Measurements from ENCODE around the gene NCEH1. TPM values are rescaled to one million over a fixed set of nuclear protein-coding genes. Genes with fewer than 3 reads are reported as not detected.
"Not testable (repeated sequence)": the region's sequence is repeated elsewhere in the genome, so short reads cannot be mapped to it uniquely, and the experiment has no call there.

NCEH1 gene
- total and polyA plus RNA-seq, 3 experiments from 2014 or later, result 3.5 to 12.9 (median 9.1) TPM

DNA sequence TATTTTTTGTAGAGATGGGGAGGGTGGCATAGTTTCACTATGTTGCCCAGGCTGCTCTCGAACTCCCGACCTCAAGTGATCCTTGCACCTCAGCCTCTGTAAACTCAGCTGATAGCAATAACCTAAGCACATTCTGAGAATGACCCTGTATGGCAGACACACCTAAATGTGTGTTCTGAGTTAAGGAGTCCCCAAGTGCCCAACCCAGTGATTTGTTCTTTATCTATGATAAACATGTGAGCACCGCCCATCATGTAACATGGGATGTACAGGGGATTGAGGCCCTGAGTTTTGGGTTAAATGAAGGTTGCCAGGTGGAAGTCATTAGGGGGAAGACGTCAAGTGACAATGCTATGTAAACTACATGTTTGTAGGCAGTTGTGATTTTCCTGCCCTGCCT is 5.7 kb downstream of the NCEH1 start:
- H3K4me3 Mint-ChIP-seq, result no peak overlapping the region
- no peaks in the 10 kb centered on the region for H3K9me3 Mint-ChIP-seq
- DNase-seq, result no peak
- H3K27me3 ChIP-seq (ENCODE audit: insufficient read depth, low read length, poor library complexity, severe bottlenecking), result no peaks in the 10 kb centered on the region
- H3K4me1 ChIP-seq (ENCODE audit: insufficient read depth, low read length), result peaks cover 12% of the 10 kb centered on the region
- H3K27me3 Mint-ChIP-seq, result peaks cover 0 to 4% of the 10 kb centered on the region in 2 donors
- ChIA-PET CTCF (no interaction called here), POLR2A (no interaction called here)
- H3K4me1 Mint-ChIP-seq, result peaks cover 17 to 39% (median 25%) of the 10 kb centered on the region in 3 donors
- H3K27ac ChIP-seq (ENCODE audit: low read depth, low read length), result no peak overlapping the region
- H3K4me3 ChIP-seq (ENCODE audit: low read length), result no peak overlapping the region
- no peak overlapping the region for H3K27ac Mint-ChIP-seq
- no peaks in the 10 kb centered on the region for H3K9me3 ChIP-seq (ENCODE audit: low read length)
- peaks cover 0 to 5% (median under 1%) of the 10 kb centered on the region in 3 donors for H3K36me3 Mint-ChIP-seq
- no peaks in the 10 kb centered on the region for H3K36me3 ChIP-seq (ENCODE audit: insufficient read depth, low read length)

DNA sequence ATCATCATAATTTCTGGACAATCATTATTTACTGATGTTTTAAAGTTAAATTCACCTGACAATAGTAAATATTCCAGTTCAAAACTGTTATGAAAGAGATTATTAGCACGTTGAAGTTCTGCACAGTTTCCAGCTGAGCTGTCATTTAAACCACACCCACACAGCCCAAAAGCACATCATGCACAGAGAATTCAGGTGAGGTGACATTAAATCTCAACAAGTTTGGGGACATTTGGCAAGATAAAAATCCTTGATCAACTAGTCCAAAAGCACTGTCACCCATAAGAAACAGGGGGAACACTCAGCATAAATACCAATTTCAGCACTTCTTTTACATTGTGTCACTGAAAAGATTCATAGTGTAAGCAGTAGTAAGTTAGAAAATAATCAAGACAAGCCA is 6.9 kb downstream of the NCEH1 start:
- H3K36me3 ChIP-seq (ENCODE audit: insufficient read depth, low read length), result no peaks in the 10 kb centered on the region
- H3K9me3 ChIP-seq (ENCODE audit: low read length), result no peaks in the 10 kb centered on the region
- CTCF ChIA-PET, result no interaction called here
- no peaks in the 10 kb centered on the region for H3K27me3 ChIP-seq (ENCODE audit: insufficient read depth, low read length, poor library complexity, severe bottlenecking)
- Mint-ChIP-seq H3K27ac (no peak overlapping the region), H3K4me1 (peaks cover 5 to 27% (median 13%) of the 10 kb centered on the region in 3 donors), H3K27me3 (no peaks in the 10 kb centered on the region), H3K36me3 (peaks cover 0 to 6% (median 0%) of the 10 kb centered on the region in 3 donors), H3K9me3 (no peaks in the 10 kb centered on the region), H3K4me3 (no peak overlapping the region)
- no peak overlapping the region for H3K27ac ChIP-seq (ENCODE audit: low read depth, low read length)
- POLR2A ChIA-PET, result interaction anchor here (0.7 kb wide), 1 partner anchor 17 kb away, joined by 7 read pairs; no protein-coding TSS in a partner anchor
- no peak overlapping the region for H3K4me3 ChIP-seq (ENCODE audit: low read length)
- H3K4me1 ChIP-seq (ENCODE audit: insufficient read depth, low read length), result peaks cover under 1% of the 10 kb centered on the region
- DNase-seq, result no peak

DNA sequence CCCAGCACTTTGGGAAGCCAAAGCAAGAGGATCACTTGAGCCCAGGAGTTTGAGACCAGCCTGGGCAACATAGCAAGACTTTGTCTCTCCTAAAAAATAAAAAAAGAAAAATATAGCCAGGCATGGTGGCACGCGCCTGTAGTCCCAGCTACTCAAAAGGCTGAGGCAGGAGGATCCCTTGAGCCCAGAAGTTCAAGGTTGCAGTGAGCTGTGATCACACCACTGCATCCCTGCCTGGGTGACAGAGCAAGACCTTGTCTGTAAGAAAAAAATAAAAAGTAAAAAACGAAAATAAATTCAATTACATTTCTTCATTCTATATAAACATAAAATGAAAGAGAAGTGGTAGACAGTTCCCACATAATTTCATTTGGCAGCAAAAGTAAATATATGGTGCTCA is 8.1 kb downstream of the NCEH1 start:
- H3K27me3 Mint-ChIP-seq; H3K4me3 Mint-ChIP-seq; H3K36me3 ChIP-seq (ENCODE audit: insufficient read depth, low read length); POLR2A ChIA-PET; H3K4me1 ChIP-seq (ENCODE audit: insufficient read depth, low read length); H3K27ac Mint-ChIP-seq; H3K36me3 Mint-ChIP-seq; H3K9me3 ChIP-seq (ENCODE audit: low read length); H3K27ac ChIP-seq (ENCODE audit: low read depth, low read length); H3K27me3 ChIP-seq (ENCODE audit: insufficient read depth, low read length, poor library complexity, severe bottlenecking); H3K9me3 Mint-ChIP-seq; DNase-seq; H3K4me3 ChIP-seq (ENCODE audit: low read length): not testable (repeated sequence)
- peaks cover 0 to 22% (median 6%) of the 10 kb centered on the region in 3 donors for H3K4me1 Mint-ChIP-seq
- CTCF ChIA-PET, result interaction anchor here (1.0 kb wide), 1 partner anchor 17 kb away, joined by 3 read pairs; no protein-coding TSS in a partner anchor

DNA sequence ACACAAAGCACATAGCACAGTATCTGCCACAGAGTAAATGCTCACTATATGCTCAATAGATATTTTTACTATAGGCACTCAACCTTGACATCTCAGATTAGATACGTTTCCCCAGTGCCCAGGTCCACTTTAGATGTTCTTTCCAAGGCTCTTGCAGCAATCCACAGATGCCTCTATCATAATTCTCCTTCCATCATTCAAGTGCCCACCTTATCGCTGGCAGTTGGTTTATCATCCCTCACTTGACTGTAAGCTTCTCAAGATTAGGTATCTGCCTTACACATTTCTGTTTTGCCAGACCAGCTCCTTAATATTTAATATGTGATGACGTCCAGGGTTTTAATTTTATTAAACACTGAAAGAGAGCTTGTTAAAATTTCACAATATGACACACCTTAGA is 8.6 kb downstream of the NCEH1 start:
- no peak for DNase-seq
- no peak overlapping the region for H3K4me3 ChIP-seq (ENCODE audit: low read length)
- H3K4me1 Mint-ChIP-seq, result peaks cover 0 to 21% (median 5%) of the 10 kb centered on the region in 3 donors
- no peaks in the 10 kb centered on the region for H3K9me3 Mint-ChIP-seq
- peaks cover 0 to 8% (median 0%) of the 10 kb centered on the region in 3 donors for H3K36me3 Mint-ChIP-seq
- H3K27me3 ChIP-seq (ENCODE audit: insufficient read depth, low read length, poor library complexity, severe bottlenecking), result no peaks in the 10 kb centered on the region
- ChIA-PET CTCF (interaction anchor here (1.0 kb wide), 1 partner anchor 18 kb away, joined by 3 read pairs; no protein-coding TSS in a partner anchor), POLR2A (no interaction called here)
- H3K27ac ChIP-seq (ENCODE audit: low read depth, low read length), result no peak overlapping the region
- H3K4me1 ChIP-seq (ENCODE audit: insufficient read depth, low read length), result no peaks in the 10 kb centered on the region
- H3K36me3 ChIP-seq (ENCODE audit: insufficient read depth, low read length), result no peaks in the 10 kb centered on the region
- no peak overlapping the region for H3K27ac Mint-ChIP-seq
- H3K27me3 Mint-ChIP-seq, result no peaks in the 10 kb centered on the region
- H3K4me3 Mint-ChIP-seq, result no peak overlapping the region
- H3K9me3 ChIP-seq (ENCODE audit: low read length), result no peaks in the 10 kb centered on the region

DNA sequence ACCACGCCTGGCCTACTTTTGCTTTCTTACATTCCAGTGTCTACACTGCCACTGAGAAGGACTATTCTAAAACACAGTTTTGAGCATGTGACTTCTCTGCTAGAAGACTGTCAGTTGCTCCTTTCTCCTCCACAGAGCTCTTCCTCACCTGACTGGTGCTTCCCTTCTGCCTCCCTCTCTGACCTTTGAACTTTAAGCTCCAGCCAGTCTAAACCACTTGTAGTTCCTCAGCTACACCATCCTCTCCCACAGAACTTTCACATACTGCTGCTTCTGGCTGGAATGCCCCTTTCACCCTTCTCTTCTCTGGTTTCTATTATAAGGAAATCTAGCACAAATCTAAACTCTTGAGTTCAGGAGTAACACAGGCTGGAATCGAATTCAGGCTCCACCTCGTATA is 9.1 kb downstream of the NCEH1 start:
- DNase-seq, result no peak
- H3K27ac Mint-ChIP-seq, result peak overlapping the region in 1 of 8 donors; percentile 38
- CTCF ChIA-PET, result no interaction called here
- no peaks in the 10 kb centered on the region for H3K9me3 Mint-ChIP-seq
- Histone ChIP-seq H3K9me3 (ENCODE audit: low read length) (no peaks in the 10 kb centered on the region), H3K27ac (ENCODE audit: low read depth, low read length) (no peak overlapping the region), H3K4me3 (ENCODE audit: low read length) (no peak overlapping the region), H3K4me1 (ENCODE audit: insufficient read depth, low read length) (no peaks in the 10 kb centered on the region), H3K36me3 (ENCODE audit: insufficient read depth, low read length) (no peaks in the 10 kb centered on the region), H3K27me3 (ENCODE audit: insufficient read depth, low read length, poor library complexity, severe bottlenecking) (no peaks in the 10 kb centered on the region)
- peaks cover 0 to 8% (median 0%) of the 10 kb centered on the region in 3 donors for H3K36me3 Mint-ChIP-seq
- no peaks in the 10 kb centered on the region for H3K27me3 Mint-ChIP-seq
- POLR2A ChIA-PET, result no interaction called here
- peaks cover 0 to 18% (median 3%) of the 10 kb centered on the region in 3 donors for H3K4me1 Mint-ChIP-seq
- no peak overlapping the region for H3K4me3 Mint-ChIP-seq

DNA sequence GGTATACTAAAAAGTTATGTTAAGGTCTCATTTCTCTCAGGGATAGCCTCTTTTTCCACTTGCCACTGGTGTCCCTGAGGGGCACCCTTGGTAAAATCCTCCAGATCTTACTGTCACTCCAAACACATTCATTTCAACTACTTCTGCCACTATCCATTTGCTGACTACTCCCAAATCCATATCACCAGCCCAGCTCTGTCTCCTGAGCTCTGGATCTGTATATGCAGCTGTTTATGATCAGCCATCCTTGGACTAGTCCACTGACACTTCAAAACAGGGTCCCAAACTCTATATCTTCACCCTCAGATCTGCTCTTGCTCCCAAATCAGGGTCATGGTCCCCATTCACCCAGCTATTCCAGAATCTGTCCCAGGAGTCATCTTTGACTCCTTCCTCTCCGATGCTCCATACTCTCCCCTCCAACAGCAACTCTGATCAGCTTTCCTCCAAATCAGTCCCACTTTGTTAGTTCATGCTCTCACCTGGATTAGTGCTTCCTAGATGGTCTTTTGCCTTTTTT is 9.9 kb downstream of the NCEH1 start:
- no peaks in the 10 kb centered on the region for H3K9me3 Mint-ChIP-seq
- Histone ChIP-seq H3K4me1 (ENCODE audit: insufficient read depth, low read length) (no peaks in the 10 kb centered on the region), H3K9me3 (ENCODE audit: low read length) (no peaks in the 10 kb centered on the region), H3K36me3 (ENCODE audit: insufficient read depth, low read length) (no peaks in the 10 kb centered on the region), H3K27ac (ENCODE audit: low read depth, low read length) (no peak overlapping the region), H3K27me3 (ENCODE audit: insufficient read depth, low read length, poor library complexity, severe bottlenecking) (no peaks in the 10 kb centered on the region), H3K4me3 (ENCODE audit: low read length) (no peak overlapping the region)
- H3K4me3 Mint-ChIP-seq, result no peak overlapping the region
- no peak for DNase-seq
- H3K27ac Mint-ChIP-seq, result peak overlapping the region in 1 of 8 donors; percentile 66
- peaks cover 0 to 8% (median 0%) of the 10 kb centered on the region in 3 donors for H3K36me3 Mint-ChIP-seq
- no peaks in the 10 kb centered on the region for H3K27me3 Mint-ChIP-seq
- POLR2A ChIA-PET, result no interaction called here
- CTCF ChIA-PET, result no interaction called here
- peaks cover 0 to 18% (median 3%) of the 10 kb centered on the region in 3 donors for H3K4me1 Mint-ChIP-seq

DNA sequence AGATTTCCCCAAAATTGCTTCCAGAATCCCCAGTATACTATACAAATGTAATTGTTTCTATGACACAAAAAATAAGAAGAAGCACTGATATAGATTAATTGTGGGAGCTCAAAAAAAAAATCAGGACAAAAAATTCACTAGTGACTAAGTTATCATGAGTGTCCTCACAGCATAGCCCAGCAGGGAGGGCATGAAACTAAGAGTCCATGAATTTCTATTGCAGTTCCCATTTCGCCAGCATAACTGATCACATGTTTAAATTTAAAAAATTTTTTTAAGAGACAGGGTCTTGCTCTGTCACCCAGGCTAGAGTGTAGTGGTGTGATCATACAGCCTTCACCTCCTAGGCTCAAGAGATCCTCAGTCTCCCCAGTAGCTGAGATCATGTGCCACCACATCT is 10.6 kb downstream of the NCEH1 start:
- ChIA-PET CTCF (no interaction called here), POLR2A (no interaction called here)
- peaks cover 0 to 16% (median 3%) of the 10 kb centered on the region in 3 donors for H3K4me1 Mint-ChIP-seq

DNA sequence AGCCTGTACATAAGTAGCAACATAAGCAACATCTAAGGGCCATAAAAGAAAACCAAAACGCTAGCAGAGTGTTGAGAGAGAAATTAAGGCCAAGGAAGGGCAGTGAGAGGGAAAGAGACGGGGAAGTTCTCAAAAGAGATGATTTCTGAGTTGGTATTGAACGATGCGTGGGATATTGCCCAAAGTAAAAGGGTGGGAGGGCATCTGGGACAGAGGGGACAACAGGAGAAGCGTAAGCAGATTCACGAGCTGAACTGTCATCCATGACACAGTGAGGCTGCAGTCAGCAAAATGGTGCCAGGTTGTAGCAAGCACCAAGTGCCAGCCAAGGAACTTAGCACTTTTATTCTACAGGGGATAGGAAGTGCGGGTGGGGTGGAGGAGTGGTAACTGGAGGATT is 11.8 kb downstream of the NCEH1 start:
- H3K4me1 ChIP-seq (ENCODE audit: insufficient read depth, low read length), result no peaks in the 10 kb centered on the region
- no peaks in the 10 kb centered on the region for H3K27me3 ChIP-seq (ENCODE audit: insufficient read depth, low read length, poor library complexity, severe bottlenecking)
- no peak for DNase-seq
- peaks cover 0 to 8% (median 0%) of the 10 kb centered on the region in 3 donors for H3K36me3 Mint-ChIP-seq
- no peak overlapping the region for H3K4me3 ChIP-seq (ENCODE audit: low read length)
- no peak overlapping the region for H3K27ac ChIP-seq (ENCODE audit: low read depth, low read length)
- no peaks in the 10 kb centered on the region for H3K27me3 Mint-ChIP-seq
- no peaks in the 10 kb centered on the region for H3K9me3 Mint-ChIP-seq
- peaks cover 4 to 10% (median 6%) of the 10 kb centered on the region in 3 donors for H3K4me1 Mint-ChIP-seq
- ChIA-PET POLR2A (no interaction called here), CTCF (no interaction called here)
- no peak overlapping the region for H3K4me3 Mint-ChIP-seq
- H3K9me3 ChIP-seq (ENCODE audit: low read length), result no peaks in the 10 kb centered on the region
- no peaks in the 10 kb centered on the region for H3K36me3 ChIP-seq (ENCODE audit: insufficient read depth, low read length)
- H3K27ac Mint-ChIP-seq, result peak overlapping the region in 1 of 8 donors; percentile 2

More for the DNA sequence above, 10.6 kb downstream of the NCEH1 start:
- DNase-seq, result no peak
- Mint-ChIP-seq H3K9me3 (no peaks in the 10 kb centered on the region), H3K27ac (no peak overlapping the region), H3K4me3 (no peak overlapping the region), H3K36me3 (peaks cover 0 to 8% (median 0%) of the 10 kb centered on the region in 3 donors), H3K27me3 (no peaks in the 10 kb centered on the region)
- H3K4me1 ChIP-seq (ENCODE audit: insufficient read depth, low read length), result no peaks in the 10 kb centered on the region
- H3K27me3 ChIP-seq (ENCODE audit: insufficient read depth, low read length, poor library complexity, severe bottlenecking), result no peaks in the 10 kb centered on the region
- no peaks in the 10 kb centered on the region for H3K9me3 ChIP-seq (ENCODE audit: low read length)
- H3K4me3 ChIP-seq (ENCODE audit: low read length), result no peak overlapping the region
- no peak overlapping the region for H3K27ac ChIP-seq (ENCODE audit: low read depth, low read length)
- H3K36me3 ChIP-seq (ENCODE audit: insufficient read depth, low read length), result no peaks in the 10 kb centered on the region

Data from CD8-positive, alpha-beta memory T cell (primary cell).